ENCODE measurements around the gene TRIO.

- TF ChIP-seq ZNF274 (IDR thresholded peaks at IDR 0.05; ENCODE audit: low read depth, low read length), result no peak
- TF ChIP-seq SUZ12 (IDR thresholded peaks at IDR 0.05; ENCODE audit: extremely low read depth, insufficient read depth, insufficient read length), result no peak
Measured at GRCh38 chr5:14191325-14191724, 48.2 kb downstream of the TRIO start.
